ENCODE results near the gene AQP6.

AQP6 gene

GRCh38 chr12:49934505-49934904 is 38.2 kb upstream of the AQP6 start:
- no peak overlapping the region for H2BK12ac ChIP-seq (ENCODE audit: low read length in 2 of 2)
- 90% methylated on average over 2 of the region's 3 CpGs for WGBS
- no peak overlapping the region for H3K9ac ChIP-seq (ENCODE audit: low read length)
- no peak overlapping the region for H2BK120ac ChIP-seq (ENCODE audit: low read depth, low read length)
- H3K27ac ChIP-seq (ENCODE audit: low read length, poor library complexity, severe bottlenecking) = no peak overlapping the region
- H3K36me3 ChIP-seq (ENCODE audit: control insufficient read depth in 1 of 2, insufficient read depth in 2 of 2, low read depth in 1 of 2, low read length in 2 of 2) = no peaks in the 10 kb centered on the region
- no peak overlapping the region for H3K18ac ChIP-seq (ENCODE audit: low read depth in 1 of 2, low read length in 2 of 2)
- H3K9me3 ChIP-seq (ENCODE audit: control insufficient read depth, low read length) = no peaks in the 10 kb centered on the region
- no peak overlapping the region for H3K23ac ChIP-seq (ENCODE audit: low read length in 2 of 2)
- no peaks in the 10 kb centered on the region for H3K79me1 ChIP-seq (replicated peaks; ENCODE audit: low read length, poor library complexity, severe bottlenecking)
- no peak overlapping the region for H3K14ac ChIP-seq (ENCODE audit: low read length in 2 of 2)
- H2AK5ac ChIP-seq (ENCODE audit: low read length, severe bottlenecking) = no peak overlapping the region
- H2BK5ac ChIP-seq (ENCODE audit: low read depth, low read length, poor library complexity, severe bottlenecking) = no peak overlapping the region
- H2BK15ac ChIP-seq (ENCODE audit: low read depth, poor library complexity, severe bottlenecking) = no peak overlapping the region
- no peak for DNase-seq
- H4K8ac ChIP-seq (ENCODE audit: low read length) = no peak overlapping the region
- H3K4me1 ChIP-seq (ENCODE audit: control insufficient read depth, insufficient read depth, low read depth, low read length) = no peaks in the 10 kb centered on the region
- peaks cover 0 to 3% of the 10 kb centered on the region in 2 experiments for H3K27me3 ChIP-seq (ENCODE audit: control insufficient read depth in 1 of 2, insufficient read depth in 1 of 2, low read length in 2 of 2)
- H3K4me3 ChIP-seq (ENCODE audit: insufficient read depth in 1 of 2, low read depth in 1 of 2, low read length in 2 of 2) = no peak overlapping the region
- no peak overlapping the region for H3K4ac ChIP-seq (ENCODE audit: low read depth in 1 of 2, low read length in 2 of 2)
- H2AFZ ChIP-seq (ENCODE audit: low read depth, low read length) = no peak overlapping the region
- H3K4me2 ChIP-seq (ENCODE audit: low read length, poor library complexity, severe bottlenecking) = no peak overlapping the region
- H4K91ac ChIP-seq (ENCODE audit: low read length) = no peak overlapping the region

- no peaks in the 10 kb centered on the region for H3K27me3 ChIP-seq (ENCODE audit: control insufficient read depth in 1 of 2, insufficient read depth in 1 of 2, low read length in 2 of 2)
- no peak overlapping the region for H3K14ac ChIP-seq (ENCODE audit: low read length in 2 of 2)
- no peak overlapping the region for H2BK15ac ChIP-seq (ENCODE audit: low read depth, poor library complexity, severe bottlenecking)
- no peak overlapping the region for H3K4me2 ChIP-seq (ENCODE audit: low read length, poor library complexity, severe bottlenecking)
- WGBS = 82% methylated on average over 3 of the region's 3 CpGs
- H3K79me1 ChIP-seq (replicated peaks; ENCODE audit: low read length, poor library complexity, severe bottlenecking) = no peaks in the 10 kb centered on the region
- H3K18ac ChIP-seq (ENCODE audit: low read depth in 1 of 2, low read length in 2 of 2) = no peak overlapping the region
- H2BK120ac ChIP-seq (ENCODE audit: low read depth, low read length) = no peak overlapping the region
- no peak overlapping the region for H2AFZ ChIP-seq (ENCODE audit: low read depth, low read length)
- H3K23ac ChIP-seq (ENCODE audit: low read length in 2 of 2) = no peak overlapping the region
- no peak overlapping the region for H2AK5ac ChIP-seq (ENCODE audit: low read length, severe bottlenecking)
- no peak overlapping the region for H3K4ac ChIP-seq (ENCODE audit: low read depth in 1 of 2, low read length in 2 of 2)
- H4K8ac ChIP-seq (ENCODE audit: low read length) = no peak overlapping the region
- H4K91ac ChIP-seq (ENCODE audit: low read length) = no peak overlapping the region
- no peaks in the 10 kb centered on the region for H3K9me3 ChIP-seq (ENCODE audit: control insufficient read depth, low read length)
- no peaks in the 10 kb centered on the region for H3K4me1 ChIP-seq (ENCODE audit: control insufficient read depth, insufficient read depth, low read depth, low read length)
- no peak overlapping the region for H3K27ac ChIP-seq (ENCODE audit: low read length, poor library complexity, severe bottlenecking)
- H3K9ac ChIP-seq (ENCODE audit: low read length) = no peak overlapping the region
- no peak overlapping the region for H3K4me3 ChIP-seq (ENCODE audit: insufficient read depth in 1 of 2, low read depth in 1 of 2, low read length in 2 of 2)
- DNase-seq = no peak
- no peak overlapping the region for H2BK5ac ChIP-seq (ENCODE audit: low read depth, low read length, poor library complexity, severe bottlenecking)
- no peaks in the 10 kb centered on the region for H3K36me3 ChIP-seq (ENCODE audit: control insufficient read depth in 1 of 2, insufficient read depth in 2 of 2, low read depth in 1 of 2, low read length in 2 of 2)
- no peak overlapping the region for H2BK12ac ChIP-seq (ENCODE audit: low read length in 2 of 2)
Observed at GRCh38 chr12:49936925-49937324, 35.8 kb upstream of the AQP6 start.

- Histone ChIP-seq H3K9ac (ENCODE audit: low read length) (no peak overlapping the region), H2BK5ac (ENCODE audit: low read depth, low read length, poor library complexity, severe bottlenecking) (no peak overlapping the region), H3K36me3 (ENCODE audit: control insufficient read depth in 1 of 2, insufficient read depth in 2 of 2, low read depth in 1 of 2, low read length in 2 of 2) (no peaks in the 10 kb centered on the region), H3K79me1 (replicated peaks; ENCODE audit: low read length, poor library complexity, severe bottlenecking) (no peaks in the 10 kb centered on the region), H3K4me3 (ENCODE audit: insufficient read depth in 1 of 2, low read depth in 1 of 2, low read length in 2 of 2) (no peak overlapping the region), H3K14ac (ENCODE audit: low read length in 2 of 2) (no peak overlapping the region), H3K4me2 (ENCODE audit: low read length, poor library complexity, severe bottlenecking) (no peak overlapping the region), H2AFZ (ENCODE audit: low read depth, low read length) (no peak overlapping the region), H3K23ac (ENCODE audit: low read length in 2 of 2) (no peak overlapping the region), H2BK12ac (ENCODE audit: low read length in 2 of 2) (no peak overlapping the region), H3K18ac (ENCODE audit: low read depth in 1 of 2, low read length in 2 of 2) (no peak overlapping the region), H3K4ac (ENCODE audit: low read depth in 1 of 2, low read length in 2 of 2) (no peak overlapping the region), H4K91ac (ENCODE audit: low read length) (no peak overlapping the region), H3K9me3 (ENCODE audit: control insufficient read depth, low read length) (no peaks in the 10 kb centered on the region), H2BK15ac (ENCODE audit: low read depth, poor library complexity, severe bottlenecking) (no peak overlapping the region), H4K8ac (ENCODE audit: low read length) (no peak overlapping the region), H3K27me3 (ENCODE audit: control insufficient read depth in 1 of 2, insufficient read depth in 1 of 2, low read length in 2 of 2) (no peaks in the 10 kb centered on the region), H3K4me1 (ENCODE audit: control insufficient read depth, insufficient read depth, low read depth, low read length) (no peaks in the 10 kb centered on the region), H2BK120ac (ENCODE audit: low read depth, low read length) (no peak overlapping the region), H3K27ac (ENCODE audit: low read length, poor library complexity, severe bottlenecking) (no peak overlapping the region), H2AK5ac (ENCODE audit: low read length, severe bottlenecking) (no peak overlapping the region)
- 81% methylated on average over 8 of the region's 8 CpGs for WGBS
- DNase-seq = no peak
Observed at GRCh38 chr12:49937639-49938300, 35.0 kb upstream of the AQP6 start.

GRCh38 chr12:49939307-49939706 is 33.4 kb upstream of the AQP6 start:
- Histone ChIP-seq H3K18ac (ENCODE audit: low read depth in 1 of 2, low read length in 2 of 2) (no peak overlapping the region), H3K4me1 (ENCODE audit: control insufficient read depth, insufficient read depth, low read depth, low read length) (no peaks in the 10 kb centered on the region), H3K79me1 (replicated peaks; ENCODE audit: low read length, poor library complexity, severe bottlenecking) (no peaks in the 10 kb centered on the region), H3K4ac (ENCODE audit: low read depth in 1 of 2, low read length in 2 of 2) (no peak overlapping the region), H2BK5ac (ENCODE audit: low read depth, low read length, poor library complexity, severe bottlenecking) (no peak overlapping the region), H3K14ac (ENCODE audit: low read length in 2 of 2) (no peak overlapping the region), H2AFZ (ENCODE audit: low read depth, low read length) (no peak overlapping the region), H3K27ac (ENCODE audit: low read length, poor library complexity, severe bottlenecking) (no peak overlapping the region), H4K8ac (ENCODE audit: low read length) (no peak overlapping the region), H2AK5ac (ENCODE audit: low read length, severe bottlenecking) (no peak overlapping the region), H2BK15ac (ENCODE audit: low read depth, poor library complexity, severe bottlenecking) (no peak overlapping the region), H2BK12ac (ENCODE audit: low read length in 2 of 2) (no peak overlapping the region), H3K23ac (ENCODE audit: low read length in 2 of 2) (no peak overlapping the region), H3K9ac (ENCODE audit: low read length) (no peak overlapping the region), H4K91ac (ENCODE audit: low read length) (no peak overlapping the region), H3K27me3 (ENCODE audit: control insufficient read depth in 1 of 2, insufficient read depth in 1 of 2, low read length in 2 of 2) (no peaks in the 10 kb centered on the region), H2BK120ac (ENCODE audit: low read depth, low read length) (no peak overlapping the region), H3K36me3 (ENCODE audit: control insufficient read depth in 1 of 2, insufficient read depth in 2 of 2, low read depth in 1 of 2, low read length in 2 of 2) (no peaks in the 10 kb centered on the region), H3K4me3 (ENCODE audit: insufficient read depth in 1 of 2, low read depth in 1 of 2, low read length in 2 of 2) (no peak overlapping the region), H3K9me3 (ENCODE audit: control insufficient read depth, low read length) (no peaks in the 10 kb centered on the region), H3K4me2 (ENCODE audit: low read length, poor library complexity, severe bottlenecking) (no peak overlapping the region)
- DNase-seq = no peak

Measured in mesenchymal stem cell (in vitro differentiated cells and primary cell).